Measurements from ENCODE around the gene CYLD. TPM values are rescaled to one million over a fixed set of nuclear protein-coding genes. Genes with fewer than 3 reads are reported as not detected.
A peak's percentile ranks its signal among the peaks of the same experiment; 100 is the strongest.

Gene CYLD
- total and polyA plus RNA-seq, 10 of the 15 experiments (the other 5 are each of a cell fraction or from before 2014, with no cell fraction given): 19.2 to 106 (median 46.1) TPM

GRCh38 chr16:50821586-50821985 is 79.7 kb downstream of the CYLD start:
- H3K27me3 ChIP-seq (replicated peaks in 1 of 2; ENCODE audit: control insufficient read depth in 2 of 2, insufficient read depth in 2 of 2, low read length in 1 of 2): 0 out of 4 replicates have a peak, but pooled peaks cover 0 to 2% of the 10 kb centered on the region in 2 experiments
- DNase-seq (ENCODE audit: low read depth, low spot score) (no peak), ATAC-seq (no peak), FAIRE-seq (no peak)
- POLR2A ChIA-PET: no interaction called here
- no peaks in the 10 kb centered on the region for H3K36me3 ChIP-seq (ENCODE audit: control insufficient read depth in 2 of 2, insufficient read depth in 2 of 2, low read length in 1 of 2)
- intact Hi-C loops (cut with micrococcal nuclease; ENCODE audit: unreplicated experiment): no loop called here
- no peaks in the 10 kb centered on the region; the same call in 2 of the 3 replicates for H3K9me3 ChIP-seq (replicated peaks; ENCODE audit: control insufficient read depth, insufficient read depth, low read length)
- in situ Hi-C loops (cut with MboI): no loop called here
- SMC1A ChIA-PET (ENCODE audit: uncharacterized antibody, unreplicated experiment): interaction anchor here (0.5 kb wide), 1 partner anchor 677 kb away, joined by 3 read pairs; no protein-coding TSS in a partner anchor
- H3K9ac ChIP-seq (ENCODE audit: control insufficient read depth, insufficient read depth, low read length): no peak overlapping the region
- no peak overlapping the region for H3K4me3 ChIP-seq
- RAD21 ChIA-PET (ENCODE audit: unreplicated experiment): no interaction called here
- WGBS (ENCODE audit: insufficient coverage, insufficient replicate concordance, low lambda C conversion rate, missing lambda C conversion rate): 51% methylated on average over 6 of the region's 6 CpGs
- H3K4me1 ChIP-seq (ENCODE audit: control insufficient read depth, insufficient read depth, low read length): no peaks in the 10 kb centered on the region
- CTCF ChIA-PET: interaction anchor here (1.0 kb wide), 1 partner anchor 9 kb away, joined by 3 read pairs; no protein-coding TSS in a partner anchor
- H3K27ac ChIP-seq (ENCODE audit: control insufficient read depth, insufficient read depth): no peak overlapping the region
- no peaks in the 10 kb centered on the region for H3K79me2 ChIP-seq (ENCODE audit: control insufficient read depth, insufficient read depth, low read length)
- H4K20me1 ChIP-seq (ENCODE audit: control insufficient read depth, insufficient read depth): no peaks in the 10 kb centered on the region
- H2AFZ ChIP-seq (ENCODE audit: control insufficient read depth, low read depth, low read length): no peak overlapping the region
- H3K4me2 ChIP-seq (ENCODE audit: control insufficient read depth, insufficient read depth): no peak overlapping the region
- BruUV-seq (replicated peaks): no TSS peak
- TF ChIP-seq NFYB (IDR thresholded peaks at IDR 0.05; ENCODE audit: insufficient read depth, low read depth, low read length) (no peak), POLR2AphosphoS5 (IDR thresholded peaks at IDR 0.05; ENCODE audit: low read length) (no peak), CTCF (IDR thresholded peaks at IDR 0.05 in 2 of 3, conservative IDR thresholded peaks at IDR 0.05 in 1 of 3; ENCODE audit: control insufficient read depth in 2 of 3, extremely low read depth in 1 of 3, insufficient read depth in 1 of 3, low read depth in 3 of 3, low read length in 3 of 3) (peak in 2 of 3 experiments; percentile 3 to 16; a peak in 1 of 6 replicates)

GRCh38 chr16:50822671-50823070 is 80.8 kb downstream of the CYLD start:
- no peak overlapping the region for H3K9ac ChIP-seq (ENCODE audit: control insufficient read depth, insufficient read depth, low read length)
- SMC1A ChIA-PET (ENCODE audit: uncharacterized antibody, unreplicated experiment): no interaction called here
- CTCF ChIA-PET: interaction anchor here (0.9 kb wide), 1 partner anchor 16 kb away, joined by 4 read pairs; no protein-coding TSS in a partner anchor
- 37% methylated on average over 9 of the region's 9 CpGs for WGBS (ENCODE audit: insufficient coverage, insufficient replicate concordance, low lambda C conversion rate, missing lambda C conversion rate)
- H3K4me3 ChIP-seq: no peak overlapping the region
- POLR2A ChIA-PET: no interaction called here
- 0 out of 4 replicates have a peak, but pooled peaks cover 0 to 2% of the 10 kb centered on the region in 2 experiments for H3K27me3 ChIP-seq (replicated peaks in 1 of 2; ENCODE audit: control insufficient read depth in 2 of 2, insufficient read depth in 2 of 2, low read length in 1 of 2)
- no peaks in the 10 kb centered on the region; the same call in 2 of the 3 replicates for H3K9me3 ChIP-seq (replicated peaks; ENCODE audit: control insufficient read depth, insufficient read depth, low read length)
- TF ChIP-seq ZBED1 (IDR thresholded peaks at IDR 0.05; ENCODE audit: borderline replicate concordance): no peak
- no peak for TF ChIP-seq FOS (IDR thresholded peaks at IDR 0.05; ENCODE audit: borderline replicate concordance, extremely low read depth, insufficient read length)
- no peak for TF ChIP-seq NFYB (IDR thresholded peaks at IDR 0.05; ENCODE audit: insufficient read depth, low read depth, low read length)
- no peak for TF ChIP-seq ESRRA (IDR thresholded peaks at IDR 0.05; ENCODE audit: low read length)
- TF ChIP-seq SMAD1 (IDR thresholded peaks at IDR 0.05; ENCODE audit: low read depth, partially characterized antibody): no peak
- no peak for TF ChIP-seq NR2F1 (conservative IDR thresholded peaks at IDR 0.05)
- no peak for TF ChIP-seq ZBTB40 (IDR thresholded peaks at IDR 0.05; ENCODE audit: borderline replicate concordance)
- no peak for TF ChIP-seq CBFB (IDR thresholded peaks at IDR 0.05; ENCODE audit: low read depth)
- TF ChIP-seq HCFC1 (IDR thresholded peaks at IDR 0.05; ENCODE audit: low read length): no peak
- TF ChIP-seq MEF2B (IDR thresholded peaks at IDR 0.05; ENCODE audit: partially characterized antibody, poor library complexity, severe bottlenecking): no peak
- RAD21 ChIA-PET (ENCODE audit: unreplicated experiment): no interaction called here
- BruUV-seq (replicated peaks): no TSS peak
- no peaks in the 10 kb centered on the region for H3K79me2 ChIP-seq (ENCODE audit: control insufficient read depth, insufficient read depth, low read length)
- ATAC-seq (no peak), FAIRE-seq (no peak), DNase-seq (ENCODE audit: low read depth, low spot score) (no peak)
- no peaks in the 10 kb centered on the region for H4K20me1 ChIP-seq (ENCODE audit: control insufficient read depth, insufficient read depth)
- in situ Hi-C loops (cut with MboI) (no loop called here), intact Hi-C loops (cut with micrococcal nuclease; ENCODE audit: unreplicated experiment) (no loop called here)
- H3K4me1 ChIP-seq (ENCODE audit: control insufficient read depth, insufficient read depth, low read length): no peaks in the 10 kb centered on the region
- no peak overlapping the region for H3K27ac ChIP-seq (ENCODE audit: control insufficient read depth, insufficient read depth)
- H2AFZ ChIP-seq (ENCODE audit: control insufficient read depth, low read depth, low read length): no peak overlapping the region
- no peaks in the 10 kb centered on the region for H3K36me3 ChIP-seq (ENCODE audit: control insufficient read depth in 2 of 2, insufficient read depth in 2 of 2, low read length in 1 of 2)
- no peak overlapping the region for H3K4me2 ChIP-seq (ENCODE audit: control insufficient read depth, insufficient read depth)
